Pancreas (tissue), 10 donors: ENCODE measurements around the gene TNN. TPM values are rescaled to one million over a fixed set of nuclear protein-coding genes. Genes with fewer than 3 reads are reported as not detected.
"Not testable (repeated sequence)": the region's sequence is repeated elsewhere in the genome, so short reads cannot be mapped to it uniquely, and the experiment has no call there.

Source experiments
- ATAC-seq, 4 donors: fragments of 200-7000 bp; cut with Tn5 transposase; one replicate each; pipeline versions ENCODE4 v1.8.0 to v1.9.1; 2020; ENCODE audit warnings: mild to moderate bottlenecking in 4 of 4, moderate library complexity in 4 of 4
- DNase-seq, 6 donors: peaks; one replicate each; pipeline ENCODE4 v3.0.0-alpha.2; 2020
- FAIRE-seq: peaks from 2 replicates; lab custom pipeline; 2012; peaks lifted over from hg19 to GRCh38; lab: Jason Lieb, UNC
- H3K27ac ChIP-seq, 4 donors: fragments of 200-600 bp; sonication (generic); 1 replicate in 3 of 4; 2 replicates in 1 of 4; pipeline versions ENCODE4 v1.5.0 to v1.8.0; 2020
- H3K27me3 ChIP-seq, 4 donors: fragments of 200-600 bp; one replicate each; pipeline ENCODE4 v1.8.0; 2021
- H3K36me3 ChIP-seq, 3 donors: fragments of 200-600 bp; sonication (generic) in 1 of 3; one replicate each; pipeline versions ENCODE4 v1.5.0 to v1.8.0; 2020 to 2021
- H3K4me1 ChIP-seq, 3 donors: fragments of 200-600 bp; one replicate each; pipeline ENCODE4 v1.8.0; 2021
- H3K4me3 ChIP-seq, 4 donors: fragments of 200-600 bp; sonication (generic) in 2 of 4; one replicate each; pipeline versions ENCODE4 v1.5.0 to v1.8.0; 2020 to 2021
- H3K9me3 ChIP-seq, 4 donors: fragments of 200-600 bp; one replicate each; pipeline ENCODE4 v1.8.0; 2021
- WGBS, 2 donors: extraction: QIAGEN DNeasy Blood & Tissue Kit; methylation state at CpG; one replicate each; pipeline ENCODE4 v1.1.7; 2013; 5-methylcytosine and 5-hydroxymethylcytosine counted together
- intact Hi-C, 3 donors: fragments of 100-400 bp; cut with DNase I; formaldehyde crosslinking; loops; one replicate each; pipeline versions ENCODE4 v1.11.1 to v1.14.2; 2022
- polyA plus RNA-seq, 2 donors: library from polyadenylated mRNA; stranded (reverse); fragments of 200-250 nt; gene quantifications; one replicate each; pipeline ENCODE4 v1.2.3, GENCODE V29; 2013
- total RNA-seq, 6 donors: library from RNA; stranded (reverse); fragmentation: NEBNext Ultra II Directional in 4 of 6; extraction: Animal tissue kit (Norgen Biotek cat#: 25700) in 4 of 6; gene quantifications; one replicate each; pipeline versions ENCODE4 v1.2.1 to v1.2.4, GENCODE V29; 2021 to 2023
- TF ChIP-seq, protein P1 (sequence below), 4 donors: fragments of 200-600 bp; sonication (generic) in 3 of 4; IDR thresholded peaks; one replicate each; pipeline versions ENCODE4 v1.5.0 to v1.8.0; 2021; ENCODE audit warnings: antibody characterized with exemption in 4 of 4
- donor health status: healthy with polysubstance abuse.
- donor health status: DM: no; HTN: no; CAD: no; lungs with moderate emphysema.
- donor health status: DM: no; HTN: no; CAD: no.
- donor health status: control.
- donor health status: control.
- donor health status: Bipolar disorder and iron deficiency.
- donor health status: DM: yes; HTN: yes; CAD: no.
- donor health status: DM: no; HTN: no; CAD: no.
- donor health status: DM: no; HTN: no; CAD: no.
- donor health status: DM: yes; HTN: yes; CAD: no.

The TNN gene, protein sequence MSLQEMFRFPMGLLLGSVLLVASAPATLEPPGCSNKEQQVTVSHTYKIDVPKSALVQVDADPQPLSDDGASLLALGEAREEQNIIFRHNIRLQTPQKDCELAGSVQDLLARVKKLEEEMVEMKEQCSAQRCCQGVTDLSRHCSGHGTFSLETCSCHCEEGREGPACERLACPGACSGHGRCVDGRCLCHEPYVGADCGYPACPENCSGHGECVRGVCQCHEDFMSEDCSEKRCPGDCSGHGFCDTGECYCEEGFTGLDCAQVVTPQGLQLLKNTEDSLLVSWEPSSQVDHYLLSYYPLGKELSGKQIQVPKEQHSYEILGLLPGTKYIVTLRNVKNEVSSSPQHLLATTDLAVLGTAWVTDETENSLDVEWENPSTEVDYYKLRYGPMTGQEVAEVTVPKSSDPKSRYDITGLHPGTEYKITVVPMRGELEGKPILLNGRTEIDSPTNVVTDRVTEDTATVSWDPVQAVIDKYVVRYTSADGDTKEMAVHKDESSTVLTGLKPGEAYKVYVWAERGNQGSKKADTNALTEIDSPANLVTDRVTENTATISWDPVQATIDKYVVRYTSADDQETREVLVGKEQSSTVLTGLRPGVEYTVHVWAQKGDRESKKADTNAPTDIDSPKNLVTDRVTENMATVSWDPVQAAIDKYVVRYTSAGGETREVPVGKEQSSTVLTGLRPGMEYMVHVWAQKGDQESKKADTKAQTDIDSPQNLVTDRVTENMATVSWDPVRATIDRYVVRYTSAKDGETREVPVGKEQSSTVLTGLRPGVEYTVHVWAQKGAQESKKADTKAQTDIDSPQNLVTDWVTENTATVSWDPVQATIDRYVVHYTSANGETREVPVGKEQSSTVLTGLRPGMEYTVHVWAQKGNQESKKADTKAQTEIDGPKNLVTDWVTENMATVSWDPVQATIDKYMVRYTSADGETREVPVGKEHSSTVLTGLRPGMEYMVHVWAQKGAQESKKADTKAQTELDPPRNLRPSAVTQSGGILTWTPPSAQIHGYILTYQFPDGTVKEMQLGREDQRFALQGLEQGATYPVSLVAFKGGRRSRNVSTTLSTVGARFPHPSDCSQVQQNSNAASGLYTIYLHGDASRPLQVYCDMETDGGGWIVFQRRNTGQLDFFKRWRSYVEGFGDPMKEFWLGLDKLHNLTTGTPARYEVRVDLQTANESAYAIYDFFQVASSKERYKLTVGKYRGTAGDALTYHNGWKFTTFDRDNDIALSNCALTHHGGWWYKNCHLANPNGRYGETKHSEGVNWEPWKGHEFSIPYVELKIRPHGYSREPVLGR (N-terminal part only)
- total RNA-seq (under 1 TPM in 3 of 6 donors, not detected in 3; 0.06 to 0.09 (median 0.08) TPM), polyA plus RNA-seq (under 1 TPM in 1 of 2 donors, not detected in 1; 0.05 TPM)

GRCh38 chr1:175067362-175068106, at the start of gene TNN:
Gene TNN (plus strand): TSS chr1:175067833. CDS start chr1:175077419, 9,586 bp downstream.
- 45 to 54% methylated on average over 9 of the region's 9 CpGs for WGBS, 2 donors
- Histone ChIP-seq H3K27ac (no peak within 1 kb of the TSS), H3K4me3 (no peak within 1 kb of the TSS), H3K27me3 (no peaks in the 10 kb centered on the region), H3K36me3 (no peaks in the 10 kb centered on the region), H3K9me3 (no peaks in the 10 kb centered on the region), H3K4me1 (no peaks in the 10 kb centered on the region)
- DNase-seq: no peak
- intact Hi-C loops: no loop called here
- TF ChIP-seq, protein P1, sequence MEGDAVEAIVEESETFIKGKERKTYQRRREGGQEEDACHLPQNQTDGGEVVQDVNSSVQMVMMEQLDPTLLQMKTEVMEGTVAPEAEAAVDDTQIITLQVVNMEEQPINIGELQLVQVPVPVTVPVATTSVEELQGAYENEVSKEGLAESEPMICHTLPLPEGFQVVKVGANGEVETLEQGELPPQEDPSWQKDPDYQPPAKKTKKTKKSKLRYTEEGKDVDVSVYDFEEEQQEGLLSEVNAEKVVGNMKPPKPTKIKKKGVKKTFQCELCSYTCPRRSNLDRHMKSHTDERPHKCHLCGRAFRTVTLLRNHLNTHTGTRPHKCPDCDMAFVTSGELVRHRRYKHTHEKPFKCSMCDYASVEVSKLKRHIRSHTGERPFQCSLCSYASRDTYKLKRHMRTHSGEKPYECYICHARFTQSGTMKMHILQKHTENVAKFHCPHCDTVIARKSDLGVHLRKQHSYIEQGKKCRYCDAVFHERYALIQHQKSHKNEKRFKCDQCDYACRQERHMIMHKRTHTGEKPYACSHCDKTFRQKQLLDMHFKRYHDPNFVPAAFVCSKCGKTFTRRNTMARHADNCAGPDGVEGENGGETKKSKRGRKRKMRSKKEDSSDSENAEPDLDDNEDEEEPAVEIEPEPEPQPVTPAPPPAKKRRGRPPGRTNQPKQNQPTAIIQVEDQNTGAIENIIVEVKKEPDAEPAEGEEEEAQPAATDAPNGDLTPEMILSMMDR (IDR thresholded peaks at IDR 0.05): no peak
- no peak for FAIRE-seq
- ATAC-seq: no peak

DNA sequence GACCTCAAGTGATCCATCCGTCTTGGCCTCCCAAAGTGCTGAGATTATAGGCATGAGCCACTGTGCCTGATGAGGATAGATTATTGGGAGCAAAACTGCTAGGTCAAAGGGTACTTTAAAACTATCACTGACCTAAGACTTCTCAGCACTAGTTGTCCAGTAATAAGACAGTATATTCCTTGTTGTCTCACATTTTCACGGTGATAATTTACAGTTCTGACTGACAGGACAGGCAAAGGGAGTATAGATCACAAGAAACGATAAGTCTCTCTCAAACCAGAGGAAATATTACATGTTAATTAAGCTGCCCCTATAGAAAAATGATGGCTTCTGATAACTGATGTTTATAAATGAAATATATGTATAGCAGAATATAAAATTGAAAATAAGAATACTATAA, 48.1 kb upstream of the TNN start:
- intact Hi-C loops: no loop called here
- H3K27me3 ChIP-seq: no peaks in the 10 kb centered on the region
- no peak overlapping the region for H3K27ac ChIP-seq
- ATAC-seq (no peak), DNase-seq (no peak), FAIRE-seq (no peak)
- H3K36me3 ChIP-seq: peaks cover 0 to 28% (median 15%) of the 10 kb centered on the region in 3 donors
- H3K4me3 ChIP-seq: no peak overlapping the region
- WGBS, 2 donors: 81 to 86% methylated on average over 3 of the region's 3 CpGs
- H3K4me1 ChIP-seq: peaks cover 0 to 7% (median 0%) of the 10 kb centered on the region in 3 donors
- H3K9me3 ChIP-seq: no peaks in the 10 kb centered on the region
- TF ChIP-seq, protein P1 (IDR thresholded peaks at IDR 0.05): no peak

DNA sequence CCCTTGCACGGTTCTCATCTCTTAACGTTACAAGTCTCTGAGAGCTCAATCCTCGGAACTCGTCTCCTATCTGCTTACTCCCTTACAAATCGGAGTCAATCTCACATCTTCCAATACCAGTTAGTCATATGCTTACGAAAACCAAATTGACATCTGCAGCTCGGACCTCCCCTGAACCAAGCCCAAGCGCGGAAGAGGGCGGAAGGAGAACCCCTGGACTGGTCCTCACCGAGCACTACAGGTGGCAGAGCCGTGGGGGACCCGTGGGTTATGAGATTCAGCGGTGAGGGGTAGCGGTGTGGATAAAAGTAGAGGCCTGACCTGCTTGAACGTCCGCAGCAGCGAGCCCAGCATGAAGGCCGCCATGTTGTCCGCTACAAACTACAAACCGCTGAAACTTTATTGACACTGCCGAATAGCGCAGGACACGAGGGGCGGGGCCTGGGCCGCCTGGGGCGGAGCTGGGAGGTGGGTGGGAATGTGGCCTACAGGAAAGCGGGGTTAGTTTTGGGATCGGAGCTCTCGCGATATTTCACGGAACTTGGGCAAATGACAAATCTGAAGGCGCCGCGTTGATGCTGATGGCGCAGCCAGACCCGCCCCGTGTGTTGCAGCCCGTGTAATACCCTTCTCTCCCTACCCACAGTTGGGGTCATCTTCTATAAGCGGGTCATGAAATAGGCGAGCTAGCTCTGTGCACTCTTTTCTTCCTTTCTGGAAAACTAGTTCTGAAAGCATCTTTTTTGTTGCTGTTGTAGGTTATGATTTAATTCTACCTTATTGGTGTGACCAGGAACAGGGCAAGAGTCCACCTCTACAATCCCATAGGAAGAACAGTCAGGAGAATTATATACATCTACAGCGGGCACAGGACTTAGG, 44.4 kb upstream of the TNN start, which contains the start of gene MRPS14:
Gene MRPS14 (minus strand): TSS at position 383 of the 879 bp plus-strand sequence. CDS start 17 bp downstream, at position 366.
- Histone ChIP-seq H3K36me3 (peaks cover 0 to 4% (median 0%) of the 10 kb centered on the region in 3 donors), H3K4me3 (peak within 1 kb of the TSS; percentile 53 to 91 (median 78)), H3K27ac (peak within 1 kb of the TSS; percentile 46 to 83 (median 64)), H3K9me3 (no peaks in the 10 kb centered on the region), H3K27me3 (no peaks in the 10 kb centered on the region), H3K4me1 (peaks cover 0 to 10% (median 0%) of the 10 kb centered on the region in 3 donors)
- peak; percentile 98 to 99 (median 98) for DNase-seq
- peak; percentile 99 for ATAC-seq
- 3 to 4% methylated on average over 42 of the region's 42 CpGs for WGBS, 2 donors
- TF ChIP-seq, protein P1 (IDR thresholded peaks at IDR 0.05): no peak
- FAIRE-seq: peak; percentile 93
- intact Hi-C loops: no loop called here

DNA sequence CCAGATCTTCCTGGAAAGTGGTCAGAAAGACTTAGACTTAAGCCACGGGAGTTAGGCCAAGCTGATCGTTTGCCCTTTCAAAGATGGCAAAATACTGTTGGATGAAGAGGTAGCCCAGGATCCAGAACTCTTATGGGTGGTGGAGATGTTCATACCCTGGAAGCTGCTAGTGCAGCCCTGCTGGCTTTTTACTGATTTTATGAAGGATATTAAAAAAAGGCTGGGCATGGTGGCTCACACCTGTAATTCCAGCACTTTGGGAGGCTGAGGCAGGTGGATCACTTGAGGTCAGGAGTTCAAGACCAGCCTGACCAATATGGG, 43.8 kb upstream of the TNN start:
- peaks cover 3 to 16% (median 4%) of the 10 kb centered on the region in 3 donors for H3K4me1 ChIP-seq
- H3K9me3 ChIP-seq, H3K27me3 ChIP-seq, FAIRE-seq, ATAC-seq, DNase-seq, intact Hi-C loops, H3K36me3 ChIP-seq: not testable (repeated sequence)
- peak overlapping the region; percentile 2 to 83 (median 64) for H3K27ac ChIP-seq
- WGBS, 2 donors: 93 to 94% methylated on average over 2 of the region's 2 CpGs
- H3K4me3 ChIP-seq: peak overlapping the region in 3 of 4 donors; percentile 53 to 91 (median 77)
